ENCODE measurements around the gene OXLD1.

Gene OXLD1

GRCh38 chr17:81713556-81714411 lies 47.4 kb upstream of the OXLD1 start:
- H3K79me1 ChIP-seq (ENCODE audit: low read length) = peaks cover 4% of the 10 kb centered on the region
- no peak overlapping the region for H3K23ac ChIP-seq (ENCODE audit: low read length)
- H3K27me3 ChIP-seq (ENCODE audit: insufficient read depth, low read length) = no peaks in the 10 kb centered on the region
- H3K14ac ChIP-seq (ENCODE audit: low read length) = no peak overlapping the region
- no peak overlapping the region for H4K91ac ChIP-seq (ENCODE audit: low read depth, low read length)
- H3K4me3 ChIP-seq (ENCODE audit: low read depth, low read length) = no peak overlapping the region
- H2BK120ac ChIP-seq (ENCODE audit: insufficient read depth, low read length, poor library complexity) = no peak overlapping the region
- H2BK5ac ChIP-seq (ENCODE audit: low read depth, low read length, poor library complexity) = no peak overlapping the region
- H3K18ac ChIP-seq (ENCODE audit: low read length) = no peak overlapping the region
- H3K4me2 ChIP-seq (ENCODE audit: low read length) = no peak overlapping the region
- peaks cover 20 to 27% of the 10 kb centered on the region in 2 experiments for H3K4me1 ChIP-seq (ENCODE audit: control insufficient read depth in 1 of 2, insufficient read depth in 2 of 2, low read length in 2 of 2)
- no peaks in the 10 kb centered on the region for H3K9me3 ChIP-seq (ENCODE audit: insufficient read depth, low read depth, low read length)
- no peak overlapping the region for H3K4ac ChIP-seq (ENCODE audit: low read depth, low read length)
- no peak overlapping the region for H3K9ac ChIP-seq (ENCODE audit: low read length)
- WGBS (ENCODE audit: extremely low coverage, insufficient coverage, insufficient read length) = no CpG with 5 or more reads among the region's 36 CpGs
- peaks cover 5% of the 10 kb centered on the region for H3K79me2 ChIP-seq (ENCODE audit: control insufficient read depth, insufficient read depth, low read length, poor library complexity)
- H4K12ac ChIP-seq (ENCODE audit: low read depth, low read length) = no peak overlapping the region
- peaks cover 13 to 18% of the 10 kb centered on the region in 2 experiments for H3K36me3 ChIP-seq (ENCODE audit: control insufficient read depth in 1 of 2, insufficient read depth in 2 of 2, low read length in 2 of 2)
- H2AFZ ChIP-seq (ENCODE audit: insufficient read depth, low read length, poor library complexity) = no peak overlapping the region
- no peak overlapping the region for H2AK5ac ChIP-seq (ENCODE audit: low read length)
- no peak overlapping the region for H3K27ac ChIP-seq (ENCODE audit: low read depth, low read length)
- no peak overlapping the region for H4K8ac ChIP-seq (ENCODE audit: low read depth, low read length)
- no peak overlapping the region for H2BK12ac ChIP-seq (ENCODE audit: low read length)
- DNase-seq = peak in 1 of 2 donors; percentile 37

GRCh38 chr17:81713004-81713555 lies 46.7 kb upstream of the OXLD1 start:
- H3K27me3 ChIP-seq (ENCODE audit: insufficient read depth, low read length) = no peaks in the 10 kb centered on the region
- peak overlapping the region; percentile 34 for H4K91ac ChIP-seq (ENCODE audit: low read depth, low read length)
- peaks cover under 1% of the 10 kb centered on the region for H3K9me3 ChIP-seq (ENCODE audit: insufficient read depth, low read depth, low read length)
- no peak overlapping the region for H3K23ac ChIP-seq (ENCODE audit: low read length)
- DNase-seq = peak in 1 of 2 donors; percentile 12
- H3K36me3 ChIP-seq (ENCODE audit: control insufficient read depth in 1 of 2, insufficient read depth in 2 of 2, low read length in 2 of 2) = peaks cover 16 to 21% of the 10 kb centered on the region in 2 experiments
- H4K8ac ChIP-seq (ENCODE audit: low read depth, low read length) = peak overlapping the region; percentile 66
- no CpG with 5 or more reads among the region's 18 CpGs for WGBS (ENCODE audit: extremely low coverage, insufficient coverage, insufficient read length)
- H2AK5ac ChIP-seq (ENCODE audit: low read length) = peak overlapping the region; percentile 8
- no peak overlapping the region for H3K4ac ChIP-seq (ENCODE audit: low read depth, low read length)
- H3K4me3 ChIP-seq (ENCODE audit: low read depth, low read length) = peak overlapping the region; percentile 83
- H3K14ac ChIP-seq (ENCODE audit: low read length) = peak overlapping the region; percentile 64
- no peak overlapping the region for H4K12ac ChIP-seq (ENCODE audit: low read depth, low read length)
- H3K27ac ChIP-seq (ENCODE audit: low read depth, low read length) = no peak overlapping the region
- peak overlapping the region; percentile 18 for H3K9ac ChIP-seq (ENCODE audit: low read length)
- no peak overlapping the region for H2BK5ac ChIP-seq (ENCODE audit: low read depth, low read length, poor library complexity)
- no peak overlapping the region for H2BK12ac ChIP-seq (ENCODE audit: low read length)
- no peak overlapping the region for H2BK120ac ChIP-seq (ENCODE audit: insufficient read depth, low read length, poor library complexity)
- peaks cover 4% of the 10 kb centered on the region for H3K79me1 ChIP-seq (ENCODE audit: low read length)
- H3K79me2 ChIP-seq (ENCODE audit: control insufficient read depth, insufficient read depth, low read length, poor library complexity) = peaks cover 5% of the 10 kb centered on the region
- H3K18ac ChIP-seq (ENCODE audit: low read length) = peak overlapping the region; percentile 45
- H3K4me1 ChIP-seq (ENCODE audit: control insufficient read depth in 1 of 2, insufficient read depth in 2 of 2, low read length in 2 of 2) = peaks cover 20 to 27% of the 10 kb centered on the region in 2 experiments
- H3K4me2 ChIP-seq (ENCODE audit: low read length) = peak overlapping the region; percentile 87
- peak overlapping the region; percentile 30 for H2AFZ ChIP-seq (ENCODE audit: insufficient read depth, low read length, poor library complexity)

- H4K8ac ChIP-seq (ENCODE audit: low read depth, low read length) = peak overlapping the region; percentile 66
- peaks cover 18 to 27% of the 10 kb centered on the region in 2 experiments for H3K36me3 ChIP-seq (ENCODE audit: control insufficient read depth in 1 of 2, insufficient read depth in 2 of 2, low read length in 2 of 2)
- no peaks in the 10 kb centered on the region for H3K27me3 ChIP-seq (ENCODE audit: insufficient read depth, low read length)
- peak overlapping the region; percentile 30 for H3K4ac ChIP-seq (ENCODE audit: low read depth, low read length)
- peaks cover 20 to 27% of the 10 kb centered on the region in 2 experiments for H3K4me1 ChIP-seq (ENCODE audit: control insufficient read depth in 1 of 2, insufficient read depth in 2 of 2, low read length in 2 of 2)
- no peak overlapping the region for H3K27ac ChIP-seq (ENCODE audit: low read depth, low read length)
- no peak overlapping the region for H2BK5ac ChIP-seq (ENCODE audit: low read depth, low read length, poor library complexity)
- H3K4me3 ChIP-seq (ENCODE audit: low read depth, low read length) = peak overlapping the region; percentile 83
- peak overlapping the region; percentile 34 for H4K91ac ChIP-seq (ENCODE audit: low read depth, low read length)
- WGBS (ENCODE audit: extremely low coverage, insufficient coverage, insufficient read length) = no CpG with 5 or more reads among the region's 41 CpGs
- no peak for DNase-seq
- H2BK120ac ChIP-seq (ENCODE audit: insufficient read depth, low read length, poor library complexity) = peak overlapping the region; percentile 28
- peaks cover 5% of the 10 kb centered on the region for H3K79me2 ChIP-seq (ENCODE audit: control insufficient read depth, insufficient read depth, low read length, poor library complexity)
- H2AK5ac ChIP-seq (ENCODE audit: low read length) = peak overlapping the region; percentile 31
- peak overlapping the region; percentile 68 for H3K18ac ChIP-seq (ENCODE audit: low read length)
- H2BK12ac ChIP-seq (ENCODE audit: low read length) = no peak overlapping the region
- H3K4me2 ChIP-seq (ENCODE audit: low read length) = peak overlapping the region; percentile 87
- H3K14ac ChIP-seq (ENCODE audit: low read length) = peak overlapping the region; percentile 64
- H3K23ac ChIP-seq (ENCODE audit: low read length) = no peak overlapping the region
- H3K9ac ChIP-seq (ENCODE audit: low read length) = peak overlapping the region; percentile 73
- H3K9me3 ChIP-seq (ENCODE audit: insufficient read depth, low read depth, low read length) = peaks cover 2% of the 10 kb centered on the region
- peaks cover 4% of the 10 kb centered on the region for H3K79me1 ChIP-seq (ENCODE audit: low read length)
- peak overlapping the region; percentile 76 for H2AFZ ChIP-seq (ENCODE audit: insufficient read depth, low read length, poor library complexity)
- H4K12ac ChIP-seq (ENCODE audit: low read depth, low read length) = peak overlapping the region; percentile 14
Measured at GRCh38 chr17:81712468-81713003, 46.1 kb upstream of the OXLD1 start.

DNA sequence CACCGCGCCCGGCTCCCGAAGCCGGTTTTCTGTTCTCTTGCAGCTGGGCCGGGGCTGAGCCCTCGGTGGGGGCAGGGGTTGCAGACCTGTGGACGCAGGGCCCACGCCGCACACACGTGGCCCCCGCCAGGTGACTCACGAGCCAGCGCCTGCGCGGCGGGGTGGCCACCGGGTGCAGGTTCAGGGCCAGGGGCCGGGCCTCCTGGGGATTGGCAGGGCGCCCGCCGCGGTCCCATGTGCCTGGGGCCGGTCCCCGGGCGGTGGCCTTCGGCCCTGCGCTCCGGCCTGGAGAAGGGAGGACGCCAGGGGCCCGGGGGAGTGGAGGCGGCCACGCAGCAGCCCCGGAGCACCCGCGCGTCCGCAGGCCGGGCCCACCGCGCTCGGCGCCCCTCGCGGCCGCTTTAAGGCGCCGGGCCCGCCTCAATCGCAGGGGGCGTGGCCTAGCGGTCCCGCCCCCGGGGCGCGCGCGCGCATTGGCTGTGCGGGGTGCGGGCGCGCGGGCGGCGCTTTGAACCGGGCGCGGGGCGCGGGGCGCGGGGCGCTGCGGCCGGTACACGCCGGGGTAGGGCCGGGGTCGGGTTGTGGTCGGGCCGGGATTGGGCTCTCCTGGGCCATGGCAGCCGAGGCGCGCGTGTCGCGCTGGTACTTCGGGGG lies 45.5 kb upstream of the OXLD1 start, which contains the start of gene SLC25A10:
Gene SLC25A10, plus strand, starts transcription at position 471 of the 654 bp plus-strand sequence. Its CDS starts 143 bp downstream, at position 614.
- Histone ChIP-seq H2AFZ (ENCODE audit: insufficient read depth, low read length, poor library complexity) (peak within 1 kb of the TSS; percentile 76), H3K79me1 (ENCODE audit: low read length) (peaks cover 4% of the 10 kb centered on the region), H4K91ac (ENCODE audit: low read depth, low read length) (peak within 1 kb of the TSS; percentile 46), H3K9me3 (ENCODE audit: insufficient read depth, low read depth, low read length) (peaks cover 2% of the 10 kb centered on the region), H2BK12ac (ENCODE audit: low read length) (no peak within 1 kb of the TSS), H4K12ac (ENCODE audit: low read depth, low read length) (peak within 1 kb of the TSS; percentile 14), H3K4me2 (ENCODE audit: low read length) (peak within 1 kb of the TSS; percentile 87), H3K9ac (ENCODE audit: low read length) (peak within 1 kb of the TSS; percentile 73), H3K4me3 (ENCODE audit: low read depth, low read length) (peak within 1 kb of the TSS; percentile 83), H3K79me2 (ENCODE audit: control insufficient read depth, insufficient read depth, low read length, poor library complexity) (peaks cover 5% of the 10 kb centered on the region), H3K4me1 (ENCODE audit: control insufficient read depth in 1 of 2, insufficient read depth in 2 of 2, low read length in 2 of 2) (peaks cover 20 to 27% of the 10 kb centered on the region in 2 experiments), H3K14ac (ENCODE audit: low read length) (peak within 1 kb of the TSS; percentile 64), H3K27me3 (ENCODE audit: insufficient read depth, low read length) (no peaks in the 10 kb centered on the region), H3K27ac (ENCODE audit: low read depth, low read length) (peak within 1 kb of the TSS; percentile 36), H3K23ac (ENCODE audit: low read length) (no peak within 1 kb of the TSS), H2BK5ac (ENCODE audit: low read depth, low read length, poor library complexity) (peak within 1 kb of the TSS; percentile 67), H3K36me3 (ENCODE audit: control insufficient read depth in 1 of 2, insufficient read depth in 2 of 2, low read length in 2 of 2) (peaks cover 22 to 29% of the 10 kb centered on the region in 2 experiments), H4K8ac (ENCODE audit: low read depth, low read length) (peak within 1 kb of the TSS; percentile 76), H3K4ac (ENCODE audit: low read depth, low read length) (peak within 1 kb of the TSS; percentile 30), H2BK120ac (ENCODE audit: insufficient read depth, low read length, poor library complexity) (peak within 1 kb of the TSS; percentile 28), H3K18ac (ENCODE audit: low read length) (peak within 1 kb of the TSS; percentile 68), H2AK5ac (ENCODE audit: low read length) (peak within 1 kb of the TSS; percentile 31)
- no CpG with 5 or more reads among the region's 89 CpGs for WGBS (ENCODE audit: extremely low coverage, insufficient coverage, insufficient read length)
- peak; percentile 90 to 93 for DNase-seq
